HG03159 (cell line): ENCODE data around the gene CBX1.

Experiments used
- ATAC-seq: cut with Tn5 transposase; IDR thresholded peaks from one replicate; pipeline ENCODE4 v1.9.1; 2021; ENCODE audit warnings: mild to moderate bottlenecking, moderate library complexity; ENCODE audit not compliant: unreplicated experiment

CBX1 gene

DNA sequence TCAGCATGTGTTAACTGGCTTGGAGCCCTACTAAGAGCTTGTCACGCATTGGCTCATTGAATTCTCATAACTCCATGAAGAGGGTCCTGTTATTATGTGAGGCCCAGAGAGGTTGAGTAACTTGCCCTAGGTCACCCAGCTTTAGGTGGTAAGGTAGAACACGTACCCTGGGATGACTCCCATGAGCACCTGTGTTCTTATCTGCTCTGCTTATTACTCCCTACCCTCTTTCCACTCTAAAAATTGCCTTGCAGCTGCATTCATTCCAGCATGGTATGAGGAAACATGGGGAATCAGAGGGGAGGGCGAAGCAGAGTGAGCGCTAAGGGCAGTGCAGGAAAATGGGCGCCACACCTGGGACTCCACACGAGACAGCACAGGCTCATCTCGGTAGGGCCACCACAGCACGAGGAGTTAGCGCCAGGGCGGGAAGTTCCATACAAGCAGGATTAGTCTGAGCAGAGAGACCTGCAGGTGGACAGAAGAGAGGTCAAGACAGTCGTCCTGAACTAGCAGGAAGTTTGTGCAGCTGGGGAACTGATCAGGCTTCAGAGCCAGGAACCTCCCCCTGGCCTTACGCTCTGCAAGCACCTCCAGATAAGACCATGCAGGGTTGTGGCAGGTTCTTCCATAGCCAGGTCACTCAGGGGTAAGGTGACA is 73.8 kb downstream of the CBX1 start:
- ATAC-seq, result no peak

DNA sequence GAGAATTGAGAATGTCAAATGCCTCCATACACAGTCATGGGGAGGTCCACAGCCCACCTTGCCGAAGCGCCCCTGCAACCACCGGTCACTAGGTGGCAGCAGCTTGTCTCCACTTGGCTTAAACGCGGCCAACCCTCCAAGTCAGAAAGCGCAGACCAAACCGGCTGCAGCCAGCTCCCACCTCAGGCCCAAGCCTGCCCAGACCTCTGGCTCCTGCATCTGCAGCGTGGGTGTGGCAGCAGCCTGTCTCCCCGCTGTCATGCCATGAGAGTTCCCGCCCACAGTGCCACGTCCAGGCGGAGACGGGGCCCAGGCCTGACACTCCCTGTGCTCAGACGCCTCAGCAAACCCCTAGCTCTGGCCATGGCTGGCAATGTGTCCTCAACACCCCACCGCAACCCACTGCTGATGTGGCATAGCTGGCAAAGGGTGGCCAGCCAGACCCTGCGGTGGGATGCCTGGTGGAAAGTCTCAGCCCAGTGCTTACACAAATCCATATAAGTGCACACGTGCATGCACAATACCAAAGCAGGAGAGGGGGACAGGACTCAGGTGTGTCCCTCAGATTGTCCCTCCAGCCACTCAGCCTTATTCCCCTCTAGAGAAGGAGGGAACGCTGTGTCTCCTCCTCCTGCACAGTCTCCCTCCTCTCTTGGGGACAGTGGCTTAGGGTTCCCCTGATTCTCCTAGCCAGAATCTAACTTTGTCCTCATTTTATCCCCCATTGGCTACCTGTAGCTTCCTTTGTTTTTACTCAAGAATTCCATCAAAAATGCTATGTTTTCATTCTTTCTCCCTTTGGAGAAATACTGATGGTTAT is 74.6 kb downstream of the CBX1 start:
- no peak for ATAC-seq

DNA sequence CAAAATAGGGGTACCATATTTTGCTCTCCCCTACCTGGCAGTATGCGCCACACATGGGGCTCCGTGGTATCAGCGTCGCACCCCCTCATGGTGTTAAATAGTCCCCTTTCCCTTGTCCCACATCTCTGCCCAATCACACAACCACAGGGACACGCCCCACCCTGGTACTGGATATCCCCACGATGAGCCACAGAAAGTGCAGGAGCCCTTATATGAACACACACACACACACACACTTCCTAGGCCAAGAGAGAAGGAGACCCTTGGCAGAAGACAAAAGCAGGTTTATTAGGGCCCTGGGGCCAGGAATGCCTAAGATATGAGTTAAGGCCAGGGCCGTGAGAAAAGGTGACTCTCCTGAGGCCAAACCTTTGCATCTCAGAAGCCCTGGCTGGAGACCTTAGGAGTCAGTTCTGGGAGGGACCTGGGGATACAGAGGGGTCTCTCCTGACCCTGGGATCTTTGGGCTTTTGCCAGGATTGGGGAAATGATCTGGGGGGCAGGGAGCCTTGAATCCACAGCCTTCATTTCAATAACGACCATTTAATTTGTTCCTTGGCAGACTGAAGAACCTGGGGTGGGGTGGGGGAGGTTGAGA is 75.3 kb downstream of the CBX1 start:
- ATAC-seq, result no peak

DNA sequence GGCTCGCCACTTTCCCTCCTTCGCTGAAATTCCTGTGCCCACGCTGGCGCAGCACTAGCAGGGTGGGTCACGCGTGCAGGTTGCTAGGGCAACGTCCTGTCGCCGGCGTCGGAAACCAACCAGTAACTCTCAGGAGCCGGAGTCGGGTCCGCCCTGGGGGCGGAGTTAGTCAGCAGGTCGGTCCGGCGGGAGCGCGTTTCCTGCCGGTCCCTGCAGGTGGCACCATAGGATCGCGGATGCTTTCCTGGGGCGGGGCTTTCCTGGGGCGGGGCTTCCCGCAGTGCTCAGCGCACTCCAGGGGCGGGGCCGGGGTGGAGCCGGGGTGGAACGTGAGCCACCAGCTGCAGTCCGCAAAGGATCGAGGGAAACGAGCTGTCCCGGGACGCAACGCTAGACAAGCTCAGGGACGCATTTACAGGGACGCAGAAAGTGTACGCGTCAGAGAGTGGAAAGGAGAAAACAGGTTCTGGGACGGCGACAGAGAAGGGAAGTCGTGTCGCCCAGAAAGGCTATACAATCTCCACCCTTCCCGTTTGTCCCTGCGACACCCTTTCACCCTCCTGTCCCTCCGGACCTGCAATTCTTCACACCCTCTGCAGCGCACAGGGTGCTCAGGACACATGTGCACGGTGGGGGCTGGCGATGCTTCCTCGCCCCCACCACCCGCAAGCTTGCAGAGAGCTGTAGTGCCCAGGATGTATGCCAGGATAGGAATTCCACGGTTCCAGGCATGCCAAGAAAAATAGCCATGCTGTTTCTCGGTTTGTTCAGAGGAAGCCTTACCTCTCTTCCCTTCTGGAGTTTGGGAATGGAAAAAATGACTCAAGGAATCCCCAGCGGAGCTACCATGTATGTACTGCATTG is 76.0 kb downstream of the CBX1 start:
- ATAC-seq, result peak; percentile 81

DNA sequence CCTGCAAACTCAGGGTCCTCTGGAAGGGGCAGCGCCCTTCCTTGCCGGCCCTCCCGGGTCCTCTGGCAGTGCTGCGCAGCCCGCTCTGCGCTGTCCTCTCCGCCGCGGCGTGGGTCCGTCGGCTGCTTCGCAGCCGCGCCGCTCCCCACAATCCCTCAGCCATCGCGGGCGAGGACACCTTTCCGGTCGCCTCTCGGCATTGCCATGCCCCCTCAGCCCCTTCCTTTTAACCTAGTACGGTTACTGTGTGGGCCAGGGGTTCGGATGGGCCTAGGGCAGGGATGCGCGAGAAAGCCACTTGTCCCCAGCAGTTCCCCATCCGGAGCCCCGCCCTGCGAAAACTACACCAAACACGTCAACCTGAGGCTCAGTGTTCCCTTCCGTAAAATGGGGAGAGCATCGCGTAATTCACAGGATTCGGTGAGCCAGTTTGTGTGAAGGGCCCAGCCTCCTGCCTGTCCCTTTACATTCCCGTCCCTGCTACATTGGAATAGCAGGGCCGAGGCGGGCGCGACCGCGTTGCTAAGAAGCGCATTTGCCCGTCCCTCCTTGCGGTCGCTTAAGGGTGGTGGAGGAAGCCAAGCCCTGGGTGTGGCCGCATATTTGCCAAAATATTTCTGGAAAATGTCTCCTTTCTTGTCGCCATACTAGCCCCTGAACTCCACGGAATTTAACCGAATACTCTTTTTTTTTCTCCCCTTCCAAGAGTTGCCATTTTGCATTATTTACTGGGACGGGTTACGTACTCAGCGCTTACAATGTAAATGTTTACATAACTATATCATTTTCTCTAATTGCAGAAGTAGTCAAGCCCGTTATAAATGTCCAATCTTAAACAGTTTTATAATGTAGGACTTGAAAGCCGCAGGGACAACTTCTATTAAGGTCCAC is 76.9 kb downstream of the CBX1 start:
- ATAC-seq, result no peak

DNA sequence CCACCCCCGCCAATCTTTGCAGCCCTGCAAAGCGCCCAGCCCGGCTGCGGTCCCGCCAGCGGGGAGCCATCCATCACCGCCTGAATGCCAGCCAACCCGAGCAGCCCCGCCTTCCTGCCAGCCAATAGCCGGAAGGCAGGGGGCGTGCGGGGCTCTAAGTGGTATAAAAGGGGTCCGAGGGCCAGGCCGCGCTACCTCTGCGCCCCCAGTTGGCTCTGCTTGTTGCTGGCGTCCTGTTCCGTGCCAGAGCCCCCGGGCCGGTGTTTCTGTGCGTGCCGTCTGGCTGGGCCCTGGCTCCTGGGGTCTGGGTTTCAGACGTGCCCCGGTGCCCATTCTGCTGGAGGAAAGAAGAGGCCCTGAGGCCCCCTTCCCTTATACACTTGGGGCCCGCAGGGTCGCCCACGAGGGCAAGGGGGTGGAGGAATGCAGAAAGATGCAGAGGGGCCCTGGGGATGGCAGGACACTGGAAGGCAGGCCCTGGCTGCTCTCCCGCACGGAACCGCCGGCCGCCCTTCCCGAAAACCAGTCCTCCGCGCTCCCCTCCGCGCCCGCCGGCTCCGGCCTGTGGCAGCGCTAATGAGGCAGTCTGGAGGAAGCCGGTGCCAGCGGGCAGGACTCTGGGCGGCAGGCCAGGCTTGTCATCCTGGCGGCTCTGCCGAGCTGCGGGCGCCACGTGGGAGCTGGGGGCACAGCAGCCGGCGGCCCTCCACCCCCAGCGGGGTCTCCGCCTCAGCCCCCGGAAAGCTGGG is 77.7 kb downstream of the CBX1 start:
- no peak for ATAC-seq

DNA sequence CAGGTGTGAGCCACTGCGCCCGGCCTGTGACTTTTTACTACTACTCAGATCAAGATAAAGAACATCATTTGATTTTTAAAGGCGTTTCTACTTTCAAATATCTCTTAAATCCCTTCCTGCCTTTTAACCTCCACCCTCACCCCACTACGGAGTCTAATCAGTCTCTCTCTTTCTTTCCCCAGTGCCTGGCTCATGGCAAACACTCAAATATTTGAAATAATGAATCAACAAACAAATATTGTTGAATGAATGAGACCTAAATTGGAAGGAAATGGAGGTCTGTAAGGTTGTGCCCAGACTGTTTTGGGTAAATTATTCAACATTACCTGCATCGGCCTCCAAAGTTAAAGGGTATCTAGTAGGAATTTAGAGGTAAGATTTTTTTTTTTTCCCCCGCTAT is 78.4 kb downstream of the CBX1 start:
- no peak for ATAC-seq

DNA sequence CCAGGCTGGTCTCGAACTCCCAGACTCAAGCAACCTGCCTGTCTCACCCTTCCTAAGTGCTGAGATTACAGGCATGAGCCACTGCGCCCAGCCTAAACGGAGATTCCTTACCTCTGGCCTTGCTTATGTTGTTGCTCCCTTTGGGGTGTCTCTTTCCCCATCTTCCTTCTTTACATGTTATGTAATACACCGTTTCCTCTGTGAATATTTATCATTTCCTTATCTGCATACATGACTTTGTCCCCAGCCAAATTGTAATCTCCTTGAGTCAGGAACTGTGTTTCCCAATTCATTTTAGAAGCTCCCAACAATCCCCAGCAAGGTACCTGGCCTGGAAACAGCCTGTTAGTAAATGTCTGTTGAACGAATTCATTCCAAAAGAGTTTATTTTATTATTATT is 79.3 kb downstream of the CBX1 start:
- ATAC-seq, result no peak
